22Rv1 (cell line): ENCODE results near the gene UTY.

ENCODE experiments used
- ZFX ChIP-seq: fragments of 450-650 bp; IDR thresholded peaks from 2 replicates; pipeline ENCODE4 v1.6.1; 2017; ENCODE audit warnings: antibody characterized with exemption, borderline replicate concordance
- TF ChIP-seq, protein P1 (sequence below): fragments of 450-650 bp; IDR thresholded peaks from 2 replicates; pipeline ENCODE4 v1.5.1; 2017; ENCODE audit warnings: mild to moderate bottlenecking

DNA sequence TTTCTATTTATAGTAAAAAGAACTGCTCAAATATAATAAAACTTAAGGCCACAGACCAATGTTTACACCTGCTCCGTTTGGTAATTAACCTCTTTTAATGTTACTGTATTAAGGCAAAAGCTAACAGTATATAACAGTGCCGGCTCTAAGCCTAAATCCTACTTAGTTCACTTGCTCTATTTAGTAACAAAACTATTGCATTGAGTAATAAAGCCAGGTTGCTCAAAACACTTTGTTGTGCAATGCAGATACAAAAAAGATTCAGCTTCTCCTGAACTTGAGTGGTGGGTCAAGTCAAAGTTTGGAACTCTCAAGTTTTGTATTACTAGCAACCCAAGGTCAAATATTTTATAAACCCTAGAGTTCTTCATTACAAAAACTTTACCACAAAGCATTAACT, 116.2 kb downstream of the UTY start:
- TF ChIP-seq, protein P1, sequence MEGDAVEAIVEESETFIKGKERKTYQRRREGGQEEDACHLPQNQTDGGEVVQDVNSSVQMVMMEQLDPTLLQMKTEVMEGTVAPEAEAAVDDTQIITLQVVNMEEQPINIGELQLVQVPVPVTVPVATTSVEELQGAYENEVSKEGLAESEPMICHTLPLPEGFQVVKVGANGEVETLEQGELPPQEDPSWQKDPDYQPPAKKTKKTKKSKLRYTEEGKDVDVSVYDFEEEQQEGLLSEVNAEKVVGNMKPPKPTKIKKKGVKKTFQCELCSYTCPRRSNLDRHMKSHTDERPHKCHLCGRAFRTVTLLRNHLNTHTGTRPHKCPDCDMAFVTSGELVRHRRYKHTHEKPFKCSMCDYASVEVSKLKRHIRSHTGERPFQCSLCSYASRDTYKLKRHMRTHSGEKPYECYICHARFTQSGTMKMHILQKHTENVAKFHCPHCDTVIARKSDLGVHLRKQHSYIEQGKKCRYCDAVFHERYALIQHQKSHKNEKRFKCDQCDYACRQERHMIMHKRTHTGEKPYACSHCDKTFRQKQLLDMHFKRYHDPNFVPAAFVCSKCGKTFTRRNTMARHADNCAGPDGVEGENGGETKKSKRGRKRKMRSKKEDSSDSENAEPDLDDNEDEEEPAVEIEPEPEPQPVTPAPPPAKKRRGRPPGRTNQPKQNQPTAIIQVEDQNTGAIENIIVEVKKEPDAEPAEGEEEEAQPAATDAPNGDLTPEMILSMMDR = no peak
- TF ChIP-seq ZFX = no peak
